MM.1S (cell line): ENCODE data around the gene TNNC1.

Source experiments
- DNase-seq: peaks from one replicate; pipeline ENCODE4 v3.0.0-alpha.2; 2015
- H2AFZ ChIP-seq: fragments of 300-600 bp; sonication (generic); 2 replicates; pipeline ENCODE4 v1.6.0; 2016; ENCODE audit warnings: antibody characterized with exemption, low read length
- H3F3A ChIP-seq: fragments of 300-600 bp; sonication (generic); 2 replicates; pipeline ENCODE4 v1.6.1; 2016; ENCODE audit warnings: mild to moderate bottlenecking, antibody characterized with exemption, low read length, moderate library complexity, mixed read lengths; ENCODE audit not compliant: insufficient read depth
- H3K27ac ChIP-seq: fragments of 300-600 bp; sonication (generic); 2 replicates; pipeline ENCODE4 v1.5.1; 2016; ENCODE audit warnings: mild to moderate bottlenecking, low read length
- H3K27me3 ChIP-seq: fragments of 300-600 bp; sonication (generic); replicated peaks from 2 replicates; pipeline ENCODE4 v1.6.0; 2016; ENCODE audit warnings: low read length; ENCODE audit not compliant: insufficient read depth
- H3K36me3 ChIP-seq: fragments of 300-600 bp; sonication (generic); replicated peaks from 2 replicates; pipeline ENCODE4 v1.6.1; 2016; ENCODE audit warnings: mild to moderate bottlenecking, low read length, mixed read lengths; ENCODE audit not compliant: insufficient read depth
- H3K4me1 ChIP-seq: fragments of 300-600 bp; sonication (generic); 2 replicates; pipeline ENCODE4 v1.6.1; 2016; ENCODE audit warnings: low read length, mixed read lengths
- H3K4me2 ChIP-seq: fragments of 300-600 bp; sonication (generic); 2 replicates; pipeline ENCODE4 v1.6.0; 2016; ENCODE audit warnings: low read depth, low read length
- H3K4me3 ChIP-seq: fragments of 300-600 bp; sonication (generic); 2 replicates; pipeline ENCODE4 v1.5.1; 2016; ENCODE audit warnings: low read length, mixed read lengths
- H3K79me2 ChIP-seq: fragments of 300-600 bp; sonication (generic); 2 replicates; pipeline ENCODE4 v1.6.1; 2016; ENCODE audit warnings: mixed run types, low read length, mixed read lengths
- H3K9ac ChIP-seq: fragments of 300-600 bp; sonication (generic); 2 replicates; pipeline ENCODE4 v1.6.1; 2016; ENCODE audit warnings: low read length, mixed read lengths
- H3K9me2 ChIP-seq: fragments of 300-600 bp; sonication (generic); replicated peaks from 2 replicates; pipeline ENCODE4 v1.6.1; 2016; ENCODE audit warnings: mild to moderate bottlenecking, low read length, mixed read lengths; ENCODE audit not compliant: insufficient read depth
- H3K9me3 ChIP-seq: fragments of 300-600 bp; sonication (generic); replicated peaks from 2 replicates; pipeline ENCODE4 v1.6.1; 2016; ENCODE audit warnings: mild to moderate bottlenecking, low read length, mixed read lengths; ENCODE audit not compliant: insufficient read depth
- H4K20me1 ChIP-seq: fragments of 300-600 bp; sonication (generic); 2 replicates; pipeline ENCODE4 v1.6.1; 2016; ENCODE audit warnings: mild to moderate bottlenecking, low read length, moderate library complexity, mixed read lengths; ENCODE audit not compliant: insufficient read depth
- CTCF ChIP-seq: fragments of 300-600 bp; sonication (generic); IDR thresholded peaks from 2 replicates; pipeline ENCODE4 v1.5.1; 2016; ENCODE audit warnings: antibody characterized with exemption, low read length, mixed read lengths
- EZH2 ChIP-seq: fragments of 300-600 bp; sonication (generic); optimal IDR thresholded peaks from 2 replicates; pipeline ENCODE3; 2017; ENCODE audit warnings: low read depth, mild to moderate bottlenecking, antibody characterized with exemption, low read length, mixed read lengths
- EZH2phosphoT487 ChIP-seq: fragments of 300-600 bp; sonication (generic); IDR thresholded peaks from 2 replicates; pipeline ENCODE4 v1.6.1; 2018; ENCODE audit warnings: antibody characterized with exemption, low read length

Gene TNNC1

DNA sequence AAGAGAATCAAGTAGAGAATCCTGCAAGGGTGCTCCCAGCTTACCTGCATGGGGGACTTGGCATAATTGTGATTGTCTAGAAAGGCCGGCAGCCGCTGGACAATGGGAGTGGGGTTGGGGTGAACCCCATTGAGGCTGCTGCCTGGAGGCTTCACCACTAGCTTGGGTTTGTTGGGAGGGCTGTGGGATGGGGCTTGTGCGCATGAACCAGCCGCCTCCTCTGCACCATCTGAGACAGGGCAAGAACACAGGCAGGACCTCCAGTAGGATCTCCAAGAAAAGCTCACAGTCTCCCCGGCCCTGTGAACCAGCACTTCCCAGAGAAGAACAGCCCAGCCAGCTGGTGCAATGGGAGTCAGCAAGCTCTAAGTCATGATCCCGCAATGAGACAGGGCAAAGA, 48.8 kb downstream of the TNNC1 start:
- Histone ChIP-seq H3K9ac (no peak overlapping the region), H3F3A (no peaks in the 10 kb centered on the region), H3K79me2 (peaks cover 33% of the 10 kb centered on the region), H3K27me3 (no peaks in the 10 kb centered on the region), H3K4me3 (no peak overlapping the region), H2AFZ (no peak overlapping the region), H3K36me3 (no peaks in the 10 kb centered on the region; the same call in 1 of the 2 replicates), H3K27ac (no peak overlapping the region), H4K20me1 (no peaks in the 10 kb centered on the region), H3K4me1 (peaks cover 7% of the 10 kb centered on the region; the same call in 1 of the 2 replicates), H3K9me3 (no peaks in the 10 kb centered on the region), H3K9me2 (no peaks in the 10 kb centered on the region), H3K4me2 (no peak overlapping the region)
- TF ChIP-seq EZH2 (no peak), EZH2phosphoT487 (no peak), CTCF (no peak)
- DNase-seq: no peak

GRCh38 chr3:52404391-52404790, 49.5 kb downstream of the TNNC1 start:
- H3K9ac ChIP-seq: no peak overlapping the region
- no peak overlapping the region for H3K4me2 ChIP-seq
- H3K4me1 ChIP-seq: peaks cover 7% of the 10 kb centered on the region; the same call in 1 of the 2 replicates
- H3K27me3 ChIP-seq: no peaks in the 10 kb centered on the region
- H3K9me2 ChIP-seq: no peaks in the 10 kb centered on the region
- no peak for TF ChIP-seq EZH2
- TF ChIP-seq EZH2phosphoT487: no peak
- no peak for TF ChIP-seq CTCF
- H3K36me3 ChIP-seq: no peaks in the 10 kb centered on the region; the same call in 1 of the 2 replicates
- no peaks in the 10 kb centered on the region for H4K20me1 ChIP-seq
- H3K9me3 ChIP-seq: no peaks in the 10 kb centered on the region
- no peak overlapping the region for H2AFZ ChIP-seq
- H3K4me3 ChIP-seq: no peak overlapping the region
- DNase-seq: no peak
- peaks cover 29% of the 10 kb centered on the region for H3K79me2 ChIP-seq
- H3K27ac ChIP-seq: no peak overlapping the region
- H3F3A ChIP-seq: no peaks in the 10 kb centered on the region

GRCh38 chr3:52403955-52404354, 49.9 kb downstream of the TNNC1 start:
- H3K4me2 ChIP-seq: no peak overlapping the region
- no peak overlapping the region for H3K27ac ChIP-seq
- H3K9me2 ChIP-seq: no peaks in the 10 kb centered on the region
- DNase-seq: no peak
- TF ChIP-seq EZH2phosphoT487: no peak
- no peak for TF ChIP-seq CTCF
- no peaks in the 10 kb centered on the region for H3K9me3 ChIP-seq
- no peak overlapping the region for H3K4me3 ChIP-seq
- H3F3A ChIP-seq: no peaks in the 10 kb centered on the region
- H3K36me3 ChIP-seq: no peaks in the 10 kb centered on the region; the same call in 1 of the 2 replicates
- no peak overlapping the region for H2AFZ ChIP-seq
- no peak overlapping the region for H3K9ac ChIP-seq
- peaks cover 6% of the 10 kb centered on the region; the same call in 1 of the 2 replicates for H3K4me1 ChIP-seq
- H3K79me2 ChIP-seq: peaks cover 25% of the 10 kb centered on the region
- no peaks in the 10 kb centered on the region for H3K27me3 ChIP-seq
- no peaks in the 10 kb centered on the region for H4K20me1 ChIP-seq
